GM20431 (cell line): ENCODE results near the gene GABRA6.
"Not testable (repeated sequence)": the region's sequence is repeated elsewhere in the genome, so short reads cannot be mapped to it uniquely, and the experiment has no call there.

ENCODE experiments used
- in situ Hi-C: fragments of 300-500 bp; cut with MseI, MboI; formaldehyde crosslinking; loops from one replicate; pipeline ENCODE4 v1.15.0; 2020; ENCODE audit warnings: low sequenced_read_pairs; ENCODE audit not compliant: unreplicated experiment

The GABRA6 gene

GRCh38 chr5:161685461-161685860 is at the start of gene GABRA6:
Gene GABRA6 (plus strand): TSS chr5:161685721. CDS start chr5:161685990, 269 bp downstream.
- in situ Hi-C loops, result no loop called here

- in situ Hi-C loops, result no loop called here
Measured at GRCh38 chr5:161637591-161637990, 47.9 kb upstream of the GABRA6 start.

DNA sequence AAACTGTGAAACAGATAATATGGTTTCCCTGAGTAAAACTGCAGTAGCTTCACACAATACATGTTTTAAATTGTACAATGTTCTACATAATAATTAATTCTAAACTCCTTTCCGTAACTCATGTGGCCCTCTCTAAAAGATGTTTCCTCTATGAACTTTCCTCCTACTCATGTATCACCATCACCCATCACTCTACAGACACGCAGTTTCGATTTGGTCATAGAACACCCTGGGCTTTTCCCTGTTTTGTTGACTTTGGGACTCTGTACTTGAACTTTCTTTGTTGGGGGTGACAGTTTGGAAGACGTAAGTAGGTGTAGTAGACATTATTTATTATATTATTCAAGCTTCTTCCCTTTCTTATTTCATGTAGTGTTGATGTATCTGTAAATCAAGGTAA is 44.1 kb upstream of the GABRA6 start:
- in situ Hi-C loops, result no loop called here

DNA sequence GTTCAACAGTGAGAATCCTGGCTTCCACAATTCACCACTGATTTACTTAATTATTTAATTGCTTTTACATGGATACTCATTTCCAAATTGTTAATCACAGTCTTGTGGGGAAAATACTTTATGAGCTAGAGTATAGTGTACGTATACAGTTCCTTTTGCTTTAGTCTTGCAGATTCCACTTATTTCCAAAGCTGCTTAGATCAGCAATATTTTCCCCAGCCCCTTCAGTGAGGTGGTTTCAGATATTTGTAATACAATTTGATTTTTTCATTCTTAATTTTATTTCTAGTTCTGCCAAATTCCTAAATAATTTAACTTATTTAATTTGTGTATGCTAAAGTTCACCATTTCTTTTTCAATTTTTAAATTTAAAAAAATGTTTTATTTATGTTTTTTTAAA is 40.3 kb upstream of the GABRA6 start:
- in situ Hi-C loops, result no loop called here

DNA sequence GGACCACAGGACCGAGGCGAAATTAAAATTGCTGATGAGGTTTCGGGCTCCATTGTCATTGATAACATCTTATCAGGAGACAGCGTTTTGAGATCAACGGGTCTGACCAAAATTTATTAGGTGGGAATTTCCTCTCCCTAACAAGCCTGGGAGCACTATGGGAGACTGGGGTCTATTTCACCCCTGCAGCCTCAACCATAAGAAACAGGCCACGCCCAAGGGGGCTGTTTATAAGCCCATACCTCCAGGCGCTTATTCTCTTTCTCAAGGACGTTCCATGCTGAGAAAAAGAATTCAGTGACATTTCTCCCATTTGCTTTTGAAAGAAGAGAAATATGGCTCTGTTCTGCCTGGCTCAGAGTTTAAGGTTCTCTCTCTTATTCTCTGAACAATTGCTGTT is 33.6 kb upstream of the GABRA6 start:
- in situ Hi-C loops, result not testable (repeated sequence)

- in situ Hi-C loops, result no loop called here
Measured at GRCh38 chr5:161660806-161661205, 24.7 kb upstream of the GABRA6 start.

- in situ Hi-C loops, result no loop called here
Measured at GRCh38 chr5:161663431-161663830, 22.1 kb upstream of the GABRA6 start.

- in situ Hi-C loops, result no loop called here
Measured at GRCh38 chr5:161676103-161676502, 9.4 kb upstream of the GABRA6 start.

DNA sequence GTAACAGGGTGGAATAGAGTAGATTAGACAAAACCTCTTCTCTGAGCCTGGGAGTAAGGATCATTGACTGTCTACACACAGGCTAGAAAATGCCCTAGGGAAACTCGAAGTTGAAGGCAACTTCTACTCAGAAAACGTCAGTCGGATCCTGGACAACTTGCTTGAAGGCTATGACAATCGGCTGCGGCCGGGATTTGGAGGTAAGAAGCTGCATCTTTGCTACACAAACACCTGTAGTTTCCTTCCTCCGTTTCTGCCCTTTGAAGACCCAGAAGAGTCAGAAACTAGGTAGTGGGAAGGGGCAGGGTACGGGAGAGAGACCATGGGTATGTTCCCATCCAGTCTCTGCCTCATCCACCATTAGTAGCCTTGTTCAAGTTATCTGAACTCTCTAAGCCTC is 628 bp downstream of the GABRA6 start:
- in situ Hi-C loops, result no loop called here

GRCh38 chr5:161686881-161687280 is 1.4 kb downstream of the GABRA6 start:
- in situ Hi-C loops, result no loop called here

- in situ Hi-C loops, result no loop called here
Measured at GRCh38 chr5:161687316-161687715, 1.8 kb downstream of the GABRA6 start.

DNA sequence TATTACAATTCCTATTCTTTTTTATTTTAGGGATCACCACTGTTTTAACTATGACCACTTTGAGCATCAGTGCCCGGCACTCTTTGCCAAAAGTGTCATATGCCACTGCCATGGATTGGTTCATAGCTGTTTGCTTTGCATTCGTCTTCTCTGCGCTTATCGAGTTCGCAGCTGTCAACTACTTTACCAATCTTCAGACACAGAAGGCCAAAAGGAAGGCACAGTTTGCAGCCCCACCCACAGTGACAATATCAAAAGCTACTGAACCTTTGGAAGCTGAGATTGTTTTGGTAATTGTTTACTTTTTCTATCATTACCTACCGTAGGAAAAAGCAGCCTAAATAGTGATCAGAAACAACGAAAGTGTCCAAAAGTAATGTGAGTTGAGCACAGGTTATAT is 6.4 kb downstream of the GABRA6 start:
- in situ Hi-C loops, result no loop called here

- in situ Hi-C loops, result no loop called here
Measured at GRCh38 chr5:161697001-161697400, 11.5 kb downstream of the GABRA6 start.

DNA sequence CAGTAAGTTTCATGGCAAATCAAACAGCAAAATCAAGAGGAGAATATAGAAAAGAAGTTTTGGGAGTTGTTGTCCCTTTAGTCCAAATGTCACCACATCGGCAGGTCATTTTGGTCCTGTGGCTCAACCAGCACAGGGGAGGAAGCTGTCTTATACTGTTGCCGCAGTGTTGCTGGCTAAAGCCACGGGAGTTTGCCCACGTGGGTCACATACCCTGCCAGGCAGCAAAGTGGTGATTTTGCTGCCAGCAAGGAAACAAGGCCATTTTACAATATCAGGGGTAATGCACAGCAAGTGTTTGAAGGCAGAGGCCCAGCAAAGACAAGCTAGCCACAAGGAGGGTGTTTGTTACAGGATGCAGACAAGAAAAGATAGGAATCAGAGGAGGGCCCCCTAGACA is 14.5 kb downstream of the GABRA6 start:
- in situ Hi-C loops, result no loop called here

DNA sequence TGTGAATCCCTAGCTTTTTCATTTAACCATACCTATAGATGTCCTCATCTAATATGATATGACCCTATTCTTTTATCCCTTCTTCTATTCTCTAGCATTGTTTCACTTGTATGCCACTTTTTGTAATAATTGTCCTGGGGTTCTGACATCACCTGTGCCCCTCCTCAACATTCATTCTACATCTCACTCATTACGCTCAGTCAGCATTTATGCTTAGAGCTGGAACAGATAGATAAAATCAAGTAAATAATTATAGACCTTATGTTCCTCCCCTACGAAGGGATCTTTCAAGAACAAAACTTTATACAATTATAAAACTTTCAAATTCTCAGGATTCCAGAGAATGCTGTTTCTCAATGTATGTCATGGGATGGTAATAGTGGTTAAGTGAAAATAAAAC is 18.0 kb downstream of the GABRA6 start:
- in situ Hi-C loops, result no loop called here

GRCh38 chr5:161707382-161707781 is 21.9 kb downstream of the GABRA6 start:
- in situ Hi-C loops, result no loop called here

- in situ Hi-C loops, result no loop called here
Measured at GRCh38 chr5:161709239-161709638, 23.7 kb downstream of the GABRA6 start.

DNA sequence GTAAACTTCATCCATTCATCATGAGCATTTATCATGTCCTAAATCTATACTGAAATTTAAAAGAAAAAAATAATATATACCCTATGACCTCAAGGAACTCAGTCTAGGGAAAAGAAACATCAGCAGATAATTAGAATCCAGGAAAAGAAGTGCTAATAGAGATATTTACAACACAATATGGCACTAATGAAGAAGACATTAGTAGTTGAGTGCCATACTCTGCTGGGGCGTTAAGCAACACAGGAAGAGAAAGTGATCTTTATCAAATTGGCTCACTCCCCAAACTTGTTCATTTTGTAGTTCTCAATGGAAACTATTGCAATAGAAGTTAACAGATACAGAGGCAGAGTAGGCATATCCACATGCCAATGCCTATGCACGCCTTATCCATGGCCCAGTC is 27.5 kb downstream of the GABRA6 start:
- in situ Hi-C loops, result no loop called here

- in situ Hi-C loops, result no loop called here
Measured at GRCh38 chr5:161719157-161719556, 33.6 kb downstream of the GABRA6 start.

DNA sequence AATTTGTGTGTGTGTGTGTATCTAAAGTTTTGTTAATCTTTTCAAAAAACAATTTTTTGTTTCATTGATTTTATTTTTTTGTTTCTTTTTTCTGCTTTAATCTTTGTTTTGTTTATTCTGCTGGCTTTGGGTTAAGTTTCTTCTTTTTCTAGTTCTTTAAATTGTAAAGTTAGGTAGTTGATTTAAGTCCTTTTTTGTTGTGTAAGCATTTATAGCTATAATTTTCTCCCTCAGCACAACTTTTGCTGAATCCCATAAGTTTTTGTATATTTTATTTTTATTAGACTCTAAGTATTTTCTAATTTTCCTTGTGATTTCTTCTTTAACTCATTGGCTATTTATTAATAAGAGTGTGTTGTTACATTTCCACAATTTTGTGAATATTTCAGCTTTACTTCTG is 34.9 kb downstream of the GABRA6 start:
- in situ Hi-C loops, result no loop called here

DNA sequence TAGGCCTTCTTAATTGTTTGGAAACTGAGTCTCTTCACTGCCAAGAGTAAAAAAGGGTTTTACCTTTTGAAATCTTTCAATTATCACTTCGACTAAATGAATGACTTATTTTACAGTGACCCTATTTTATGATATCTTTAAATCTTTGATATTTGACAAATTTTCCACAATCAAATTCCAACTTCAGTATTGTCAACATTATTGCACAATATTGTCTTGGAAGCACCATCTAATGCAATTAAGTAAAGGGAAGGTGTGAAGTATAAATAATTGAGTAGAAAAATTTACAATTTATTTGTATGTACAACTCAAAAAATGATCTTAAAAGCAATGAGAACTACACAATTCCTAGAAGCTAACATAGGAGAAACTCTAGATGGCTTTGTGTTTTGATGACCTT is 49.2 kb downstream of the GABRA6 start:
- in situ Hi-C loops, result no loop called here

GRCh38 chr5:161740433-161740832 is 54.9 kb downstream of the GABRA6 start:
- in situ Hi-C loops, result no loop called here

GRCh38 chr5:161744276-161744675 is 58.8 kb downstream of the GABRA6 start:
- in situ Hi-C loops, result no loop called here
